MM.1S (cell line): ENCODE results near the gene COL26A1.
"Not testable (repeated sequence)": the region's sequence is repeated elsewhere in the genome, so short reads cannot be mapped to it uniquely, and the experiment has no call there.

Experiments used
- EZH2phosphoT487 ChIP-seq: fragments of 300-600 bp; sonication (generic); IDR thresholded peaks from 2 replicates; pipeline ENCODE4 v1.6.1; 2018; ENCODE audit warnings: antibody characterized with exemption, low read length
- TF ChIP-seq, protein P1 (sequence below): fragments of 300-600 bp; sonication (generic); IDR thresholded peaks from 2 replicates; pipeline ENCODE4 v1.5.1; 2016; ENCODE audit warnings: antibody characterized with exemption, low read length, mixed read lengths

DNA sequence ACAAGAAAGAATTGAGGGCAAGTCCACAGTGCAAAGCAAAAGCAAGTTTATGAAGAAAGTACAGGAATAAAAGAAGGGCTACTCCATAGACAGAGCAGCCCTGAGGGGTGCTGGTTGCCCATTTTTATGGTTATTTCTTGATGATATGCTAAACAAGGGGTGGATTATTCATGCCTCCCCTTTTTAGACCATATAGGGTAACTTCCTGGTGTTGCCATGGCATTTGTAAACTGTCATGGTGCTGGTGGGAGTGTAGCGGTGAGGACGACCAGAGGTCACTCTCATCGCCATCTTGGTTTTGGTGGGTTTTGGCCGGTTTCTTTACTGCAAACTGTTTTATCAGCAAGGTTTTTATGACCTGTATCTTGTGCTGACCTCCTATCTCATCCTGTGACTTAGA is 128.8 kb downstream of the COL26A1 start:
- TF ChIP-seq, protein P1, sequence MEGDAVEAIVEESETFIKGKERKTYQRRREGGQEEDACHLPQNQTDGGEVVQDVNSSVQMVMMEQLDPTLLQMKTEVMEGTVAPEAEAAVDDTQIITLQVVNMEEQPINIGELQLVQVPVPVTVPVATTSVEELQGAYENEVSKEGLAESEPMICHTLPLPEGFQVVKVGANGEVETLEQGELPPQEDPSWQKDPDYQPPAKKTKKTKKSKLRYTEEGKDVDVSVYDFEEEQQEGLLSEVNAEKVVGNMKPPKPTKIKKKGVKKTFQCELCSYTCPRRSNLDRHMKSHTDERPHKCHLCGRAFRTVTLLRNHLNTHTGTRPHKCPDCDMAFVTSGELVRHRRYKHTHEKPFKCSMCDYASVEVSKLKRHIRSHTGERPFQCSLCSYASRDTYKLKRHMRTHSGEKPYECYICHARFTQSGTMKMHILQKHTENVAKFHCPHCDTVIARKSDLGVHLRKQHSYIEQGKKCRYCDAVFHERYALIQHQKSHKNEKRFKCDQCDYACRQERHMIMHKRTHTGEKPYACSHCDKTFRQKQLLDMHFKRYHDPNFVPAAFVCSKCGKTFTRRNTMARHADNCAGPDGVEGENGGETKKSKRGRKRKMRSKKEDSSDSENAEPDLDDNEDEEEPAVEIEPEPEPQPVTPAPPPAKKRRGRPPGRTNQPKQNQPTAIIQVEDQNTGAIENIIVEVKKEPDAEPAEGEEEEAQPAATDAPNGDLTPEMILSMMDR, result not testable (repeated sequence)
- not testable (repeated sequence) for TF ChIP-seq EZH2phosphoT487
